Stimulated activated CD4-positive, alpha-beta T cell treated with anti-CD3 and anti-CD28 coated beads, Interleukin-1b, Interleukin-23, amount 100 ng/mL, for 1 hour (primary cell): ENCODE measurements around the gene ITGA3.
A peak's percentile ranks its signal among the peaks of the same experiment; 100 is the strongest.
"Not testable (repeated sequence)": the region's sequence is repeated elsewhere in the genome, so short reads cannot be mapped to it uniquely, and the experiment has no call there.

ENCODE experiments used
- DNase-seq, 2 donors: peaks; one replicate each; pipeline ENCODE4 v3.0.0-alpha.2; 2020; ENCODE audit warnings: low read depth in 2 of 2

ITGA3 gene

GRCh38 chr17:50051606-50052005 is 4.3 kb upstream of the ITGA3 start:
- DNase-seq, result no peak

DNA sequence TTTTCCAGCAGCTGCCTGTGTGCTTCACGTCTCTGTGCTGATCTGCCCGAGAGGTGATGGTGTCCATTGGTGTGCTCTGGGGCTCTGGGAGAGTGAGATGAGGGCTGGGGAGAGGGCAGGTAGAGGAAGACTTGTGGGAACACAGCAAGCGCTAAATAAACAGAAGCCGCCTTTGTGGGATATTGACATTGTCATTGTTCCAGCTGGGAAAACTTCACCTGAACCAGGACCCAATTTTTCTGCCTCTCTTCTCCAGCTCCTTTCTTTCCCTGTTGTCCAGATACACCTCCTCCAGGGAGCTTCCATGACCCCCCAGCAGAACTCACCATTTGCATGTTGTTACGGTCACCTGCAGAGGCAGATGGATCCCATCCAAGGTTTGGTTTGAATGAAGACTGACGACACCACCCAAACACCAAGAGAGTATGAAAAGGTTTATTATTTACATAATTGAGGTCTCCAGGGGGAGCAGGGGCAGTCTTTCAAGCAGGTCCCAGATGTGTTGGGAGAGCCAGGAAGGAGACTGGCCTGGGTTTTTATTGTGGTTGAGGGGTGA is 3.6 kb upstream of the ITGA3 start:
- DNase-seq, result no peak

GRCh38 chr17:50052822-50053653 is 2.9 kb upstream of the ITGA3 start:
- DNase-seq, result no peak

DNA sequence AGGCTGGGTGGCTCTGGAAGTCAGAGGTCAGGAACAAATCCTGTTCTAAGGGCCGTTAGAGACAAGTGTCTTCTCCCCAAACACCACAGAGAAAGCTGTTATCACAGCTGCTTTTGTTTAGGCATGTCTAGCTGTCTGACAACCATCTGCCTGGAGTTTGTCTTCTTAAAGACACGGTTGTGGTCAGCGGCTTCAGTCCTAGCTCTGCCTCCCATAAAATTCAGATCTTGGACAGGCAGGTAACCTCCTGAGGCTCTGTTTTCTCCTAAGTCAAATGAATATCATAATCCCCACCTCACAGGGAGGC is 2.3 kb upstream of the ITGA3 start:
- DNase-seq, result no peak

GRCh38 chr17:50055055-50055425 is 870 bp upstream of the ITGA3 start:
- no peak for DNase-seq

- peak in 1 of 2 donors; percentile 29 for DNase-seq
Observed at GRCh38 chr17:50056217-50056960, 479 bp downstream of the ITGA3 start.

- DNase-seq, result no peak
Observed at GRCh38 chr17:50056961-50057330, 1.0 kb downstream of the ITGA3 start.

DNA sequence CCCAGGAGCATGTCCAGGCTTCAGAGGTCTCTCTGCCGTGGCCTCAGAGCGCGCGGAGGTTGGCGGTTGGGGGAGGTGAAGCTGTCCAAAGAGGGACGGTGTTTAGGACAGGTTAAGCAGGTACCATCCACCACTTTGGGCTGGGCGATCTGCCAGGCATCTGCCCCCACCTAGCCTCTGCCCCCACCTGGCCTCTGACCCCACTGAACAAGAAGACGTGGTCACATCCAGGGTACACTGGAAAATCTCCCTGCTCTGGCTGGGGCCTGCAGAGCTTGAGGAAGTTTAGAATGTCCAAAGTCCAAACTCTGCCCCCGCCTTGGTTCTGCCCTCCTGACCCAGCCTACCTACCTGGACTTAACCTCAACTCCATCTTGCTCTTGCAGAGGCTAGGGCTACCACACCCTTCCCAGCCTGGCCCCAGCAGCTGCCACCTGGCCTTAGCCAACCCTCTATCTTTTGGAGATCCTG is 1.6 kb downstream of the ITGA3 start:
- DNase-seq, result no peak

GRCh38 chr17:50058296-50058953 is 2.5 kb downstream of the ITGA3 start:
- no peak for DNase-seq

GRCh38 chr17:50059256-50059655 is 3.3 kb downstream of the ITGA3 start:
- DNase-seq, result no peak

- no peak for DNase-seq
Observed at GRCh38 chr17:50059759-50060273, 3.9 kb downstream of the ITGA3 start.

DNA sequence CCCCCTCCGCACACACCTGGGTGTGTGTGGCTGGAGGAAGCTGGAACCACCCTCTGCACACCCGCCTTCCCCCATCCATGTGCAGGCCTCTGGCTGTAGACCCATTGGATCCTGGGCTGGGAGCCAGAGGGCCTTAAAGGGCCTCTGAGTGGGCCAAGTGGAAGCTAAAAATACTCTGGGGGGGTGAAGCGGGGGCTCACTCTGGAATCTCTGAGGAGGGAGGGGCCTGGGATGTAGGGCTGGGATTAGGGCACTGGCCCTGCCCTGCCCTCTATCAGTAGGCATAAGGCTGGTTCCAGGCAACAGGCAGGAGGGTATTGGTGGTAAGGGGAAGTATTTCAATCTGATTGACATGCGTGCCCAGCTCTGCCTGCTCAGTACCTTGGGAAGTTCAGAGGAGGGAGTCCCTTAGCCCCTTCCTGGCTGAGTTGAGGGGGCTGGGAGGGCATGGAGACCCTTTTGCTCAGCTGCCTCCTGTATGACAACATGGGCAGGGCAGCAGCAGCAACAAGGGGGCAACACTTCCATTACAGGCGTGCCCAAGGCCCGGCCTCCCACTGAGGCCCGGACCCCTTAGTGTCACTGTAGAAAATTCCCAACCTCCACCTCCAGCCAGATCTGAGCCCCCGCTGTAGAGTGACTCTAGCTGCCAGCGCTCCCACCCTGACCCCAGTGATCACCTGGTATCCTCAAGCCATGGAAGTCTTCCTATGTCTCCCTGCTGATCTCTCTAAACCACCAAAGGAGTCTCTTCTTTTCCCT is 5.2 kb downstream of the ITGA3 start:
- no peak for DNase-seq

DNA sequence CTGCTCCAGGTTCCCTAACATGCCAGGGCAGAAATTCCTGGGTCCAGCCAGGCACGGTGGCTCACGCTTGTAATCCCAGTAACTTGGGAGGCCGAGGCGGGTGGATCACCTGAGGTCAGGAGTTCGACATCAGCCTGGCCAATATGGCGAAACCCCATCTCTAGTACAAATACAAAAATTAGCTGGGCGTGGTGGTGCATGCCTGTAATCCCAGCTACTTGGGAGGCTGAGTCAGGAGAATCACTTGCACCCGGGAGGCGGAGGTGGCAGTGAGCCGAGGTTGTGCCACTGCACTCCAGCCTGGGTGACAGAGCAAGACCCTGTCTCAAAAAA is 5.8 kb downstream of the ITGA3 start:
- DNase-seq, result not testable (repeated sequence)

- DNase-seq, result no peak
Observed at GRCh38 chr17:50062293-50063243, 6.7 kb downstream of the ITGA3 start.

DNA sequence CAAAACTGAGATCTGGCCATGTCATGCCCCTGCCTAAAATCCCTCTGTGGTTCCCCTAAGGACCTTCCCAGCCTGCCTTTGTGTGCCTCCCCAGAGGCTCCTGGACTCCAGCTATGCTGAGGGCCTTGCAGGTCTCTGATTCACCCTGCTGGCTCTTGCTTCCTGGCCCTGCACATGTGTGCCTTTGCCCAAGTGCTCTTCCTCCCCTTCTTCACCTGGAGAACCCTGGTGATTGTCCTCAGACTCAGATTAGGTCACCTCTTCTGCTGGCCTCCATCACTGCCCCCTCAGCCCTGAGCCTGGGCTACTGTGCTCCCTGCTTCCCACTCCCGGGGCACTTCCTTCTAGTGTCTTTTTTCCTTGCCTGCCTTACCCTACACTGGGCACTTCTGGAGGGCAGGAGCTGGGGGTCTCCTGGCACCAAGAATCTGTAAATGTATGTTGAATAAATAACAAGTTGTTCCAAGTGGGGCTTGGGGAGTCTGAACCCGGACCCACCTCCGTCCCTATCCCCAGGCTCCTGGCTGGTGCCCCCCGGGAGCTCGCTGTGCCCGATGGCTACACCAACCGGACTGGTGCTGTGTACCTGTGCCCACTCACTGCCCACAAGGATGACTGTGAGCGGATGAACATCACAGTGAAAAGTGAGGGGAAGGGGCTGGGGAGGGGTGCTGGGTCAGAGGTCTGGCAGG is 7.8 kb downstream of the ITGA3 start:
- DNase-seq, result no peak

DNA sequence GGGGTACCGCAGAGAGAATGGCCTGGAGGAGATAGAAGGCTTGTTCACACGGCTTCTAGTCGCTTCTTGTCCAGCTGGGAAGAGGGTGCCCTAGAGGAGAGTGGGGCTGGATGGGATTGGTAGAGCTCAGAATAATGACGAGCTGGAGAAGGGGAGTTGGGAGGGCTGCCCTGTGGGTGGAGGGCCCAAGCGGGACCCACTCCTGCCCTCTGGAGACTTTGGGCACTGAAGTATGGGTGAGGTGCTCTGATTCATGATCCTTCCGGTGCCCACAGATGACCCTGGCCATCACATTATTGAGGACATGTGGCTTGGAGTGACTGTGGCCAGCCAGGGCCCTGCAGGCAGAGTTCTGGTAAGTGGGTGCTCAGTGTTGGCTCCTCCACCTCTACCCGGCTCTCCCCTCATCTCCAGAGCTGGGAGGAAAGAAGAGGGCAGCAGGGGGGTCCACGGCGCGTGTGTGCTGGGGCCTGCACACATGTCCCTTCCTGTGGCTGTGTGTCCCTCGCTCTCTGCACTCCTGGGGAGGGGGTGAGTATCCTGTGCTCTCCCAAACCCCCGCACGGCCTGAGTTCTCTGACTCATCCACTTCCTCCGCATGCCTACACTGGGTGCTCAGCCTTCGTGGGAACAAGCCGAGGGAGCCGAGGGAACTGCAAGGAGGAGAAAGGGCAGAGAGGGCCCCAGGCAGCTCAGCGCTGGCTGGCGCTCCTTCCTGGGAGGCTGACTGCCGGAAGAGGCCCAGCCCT is 8.5 kb downstream of the ITGA3 start:
- DNase-seq, result no peak

DNA sequence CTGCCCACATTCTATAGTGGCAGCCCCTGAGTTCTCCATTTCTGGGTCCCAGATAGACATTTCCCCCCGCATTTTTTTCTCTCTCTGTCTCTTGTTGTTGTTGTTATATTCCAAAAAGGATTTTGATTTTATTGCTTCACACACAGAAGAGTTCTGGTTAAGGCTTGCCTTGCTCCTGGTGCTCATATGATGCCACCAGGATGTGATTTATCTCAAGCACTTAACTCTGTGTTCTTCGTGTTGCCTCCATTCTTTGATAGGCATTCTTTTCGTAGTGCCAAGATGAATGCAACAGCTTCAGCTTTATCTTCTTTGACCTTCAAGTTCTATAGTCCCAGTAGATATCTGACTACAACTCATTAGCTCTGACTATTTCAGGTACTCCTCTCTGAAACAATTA is 9.1 kb downstream of the ITGA3 start:
- no peak for DNase-seq

DNA sequence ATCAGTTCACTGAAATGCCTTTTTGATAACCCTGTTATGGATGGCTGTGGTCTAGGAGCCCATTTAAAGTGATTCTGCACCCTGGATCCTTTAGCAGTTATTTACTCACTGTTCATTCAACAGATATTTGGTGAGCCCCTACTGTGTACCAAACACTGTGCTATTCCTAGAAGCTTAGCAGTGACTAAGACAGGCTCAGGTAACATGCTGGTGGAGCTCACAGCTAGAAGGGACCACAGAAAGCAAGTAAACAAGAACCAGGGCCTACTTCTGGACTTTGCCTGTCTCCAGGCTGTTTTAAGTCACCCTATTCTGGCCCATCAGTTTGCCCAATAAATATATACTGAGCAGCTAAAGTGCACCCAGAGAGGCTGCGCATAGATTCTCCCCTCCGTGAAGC is 11.1 kb downstream of the ITGA3 start:
- DNase-seq, result no peak

- no peak for DNase-seq
Observed at GRCh38 chr17:50067996-50068395, 12.1 kb downstream of the ITGA3 start.
